ENCODE data around the gene CDC73.

CDC73 gene

DNA sequence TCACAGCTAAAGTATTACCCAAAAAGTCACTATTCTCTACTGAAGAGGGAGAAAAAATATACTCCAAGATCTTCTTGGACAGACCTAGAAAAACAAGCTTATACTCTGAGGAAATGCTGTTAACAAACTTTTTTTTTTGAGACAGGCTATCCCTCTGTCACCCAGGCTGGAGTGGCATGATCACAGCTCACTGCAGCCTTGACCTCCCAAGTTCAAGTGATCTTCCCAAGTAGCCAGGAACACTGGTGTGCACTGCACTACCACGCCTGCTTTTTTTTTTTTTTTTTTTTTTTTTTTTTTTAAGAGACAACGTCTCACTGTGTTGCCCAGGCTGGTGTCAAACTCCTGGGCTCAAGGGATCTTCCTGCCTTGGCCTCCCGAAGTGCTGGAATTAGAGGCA lies 33.9 kb upstream of the CDC73 start:
- no peak for DNase-seq (ENCODE audit: low spot score)
- TF ChIP-seq, protein P1, sequence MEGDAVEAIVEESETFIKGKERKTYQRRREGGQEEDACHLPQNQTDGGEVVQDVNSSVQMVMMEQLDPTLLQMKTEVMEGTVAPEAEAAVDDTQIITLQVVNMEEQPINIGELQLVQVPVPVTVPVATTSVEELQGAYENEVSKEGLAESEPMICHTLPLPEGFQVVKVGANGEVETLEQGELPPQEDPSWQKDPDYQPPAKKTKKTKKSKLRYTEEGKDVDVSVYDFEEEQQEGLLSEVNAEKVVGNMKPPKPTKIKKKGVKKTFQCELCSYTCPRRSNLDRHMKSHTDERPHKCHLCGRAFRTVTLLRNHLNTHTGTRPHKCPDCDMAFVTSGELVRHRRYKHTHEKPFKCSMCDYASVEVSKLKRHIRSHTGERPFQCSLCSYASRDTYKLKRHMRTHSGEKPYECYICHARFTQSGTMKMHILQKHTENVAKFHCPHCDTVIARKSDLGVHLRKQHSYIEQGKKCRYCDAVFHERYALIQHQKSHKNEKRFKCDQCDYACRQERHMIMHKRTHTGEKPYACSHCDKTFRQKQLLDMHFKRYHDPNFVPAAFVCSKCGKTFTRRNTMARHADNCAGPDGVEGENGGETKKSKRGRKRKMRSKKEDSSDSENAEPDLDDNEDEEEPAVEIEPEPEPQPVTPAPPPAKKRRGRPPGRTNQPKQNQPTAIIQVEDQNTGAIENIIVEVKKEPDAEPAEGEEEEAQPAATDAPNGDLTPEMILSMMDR (IDR thresholded peaks at IDR 0.05; ENCODE audit: extremely low read depth, insufficient read depth, missing control alignments), result no peak
- in situ Hi-C loops (cut with MboI; ENCODE audit: low pct_unique_long_range_greater_than_20kb, low sequenced_read_pairs, unreplicated experiment), result no loop called here

DNA sequence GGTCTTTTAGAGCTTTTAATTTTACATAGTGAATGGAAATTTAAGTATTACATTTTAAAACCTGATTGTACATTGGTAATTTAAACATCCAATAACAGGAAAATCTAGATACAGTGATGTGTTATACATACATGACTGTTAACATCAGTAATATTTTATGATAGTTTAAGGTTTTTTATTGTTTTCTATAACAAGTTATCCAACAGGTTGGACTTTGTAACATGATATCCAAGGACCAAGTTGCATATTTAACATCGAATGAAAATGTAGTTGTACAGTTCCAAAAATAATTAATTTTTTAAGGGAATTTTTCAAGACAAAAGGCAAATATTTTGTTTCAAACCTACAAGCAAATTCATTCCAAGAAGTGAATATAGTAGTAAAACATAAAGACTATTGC lies 31.0 kb upstream of the CDC73 start:
- TF ChIP-seq, protein P1 (IDR thresholded peaks at IDR 0.05; ENCODE audit: extremely low read depth, insufficient read depth, missing control alignments), result no peak
- in situ Hi-C loops (cut with MboI; ENCODE audit: low pct_unique_long_range_greater_than_20kb, low sequenced_read_pairs, unreplicated experiment), result no loop called here
- no peak for DNase-seq (ENCODE audit: low spot score)

DNA sequence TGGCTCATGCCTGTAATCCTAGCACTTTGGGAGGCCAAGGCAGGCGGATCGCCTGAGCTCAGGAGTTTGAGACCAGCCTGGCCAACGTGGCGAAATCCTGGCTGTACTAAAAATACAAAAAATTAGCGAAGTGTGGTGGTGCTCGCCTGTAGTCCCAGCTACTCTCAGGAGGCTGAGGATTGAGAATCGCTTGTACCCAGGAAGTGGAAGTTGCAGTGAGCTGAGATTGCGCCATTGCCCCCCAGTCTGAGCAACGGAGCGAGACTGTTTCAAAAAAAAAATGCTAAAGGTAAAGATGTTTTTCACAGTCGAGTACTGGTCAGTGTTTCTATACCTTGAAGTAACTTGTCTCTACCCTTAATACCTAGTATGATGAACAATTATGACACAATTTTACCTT lies 27.7 kb upstream of the CDC73 start:
- TF ChIP-seq, protein P1 (IDR thresholded peaks at IDR 0.05; ENCODE audit: extremely low read depth, insufficient read depth, missing control alignments), result no peak
- no peak for DNase-seq (ENCODE audit: low spot score)
- in situ Hi-C loops (cut with MboI; ENCODE audit: low pct_unique_long_range_greater_than_20kb, low sequenced_read_pairs, unreplicated experiment), result no loop called here

DNA sequence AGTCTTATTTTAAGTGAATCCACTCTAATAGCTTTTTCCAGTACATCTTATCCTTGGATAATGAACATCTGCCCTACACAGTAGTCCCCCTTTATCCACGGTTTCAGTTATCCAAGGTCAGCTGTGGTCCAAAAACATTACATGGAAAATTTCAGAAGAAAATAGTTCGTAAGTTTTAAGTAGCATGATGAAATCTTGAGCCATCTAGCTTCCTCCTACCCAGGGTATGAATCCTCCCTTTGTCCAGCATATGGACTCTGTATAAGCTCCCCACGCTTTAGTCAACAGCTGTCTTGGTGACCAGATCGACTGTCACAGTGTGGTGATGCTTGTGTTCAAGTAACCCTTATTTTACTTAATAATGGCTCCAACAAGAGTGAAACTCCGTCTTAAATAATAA lies 19.2 kb upstream of the CDC73 start:
- DNase-seq (ENCODE audit: low spot score), result no peak
- in situ Hi-C loops (cut with MboI; ENCODE audit: low pct_unique_long_range_greater_than_20kb, low sequenced_read_pairs, unreplicated experiment), result no loop called here
- TF ChIP-seq, protein P1 (IDR thresholded peaks at IDR 0.05; ENCODE audit: extremely low read depth, insufficient read depth, missing control alignments), result no peak

DNA sequence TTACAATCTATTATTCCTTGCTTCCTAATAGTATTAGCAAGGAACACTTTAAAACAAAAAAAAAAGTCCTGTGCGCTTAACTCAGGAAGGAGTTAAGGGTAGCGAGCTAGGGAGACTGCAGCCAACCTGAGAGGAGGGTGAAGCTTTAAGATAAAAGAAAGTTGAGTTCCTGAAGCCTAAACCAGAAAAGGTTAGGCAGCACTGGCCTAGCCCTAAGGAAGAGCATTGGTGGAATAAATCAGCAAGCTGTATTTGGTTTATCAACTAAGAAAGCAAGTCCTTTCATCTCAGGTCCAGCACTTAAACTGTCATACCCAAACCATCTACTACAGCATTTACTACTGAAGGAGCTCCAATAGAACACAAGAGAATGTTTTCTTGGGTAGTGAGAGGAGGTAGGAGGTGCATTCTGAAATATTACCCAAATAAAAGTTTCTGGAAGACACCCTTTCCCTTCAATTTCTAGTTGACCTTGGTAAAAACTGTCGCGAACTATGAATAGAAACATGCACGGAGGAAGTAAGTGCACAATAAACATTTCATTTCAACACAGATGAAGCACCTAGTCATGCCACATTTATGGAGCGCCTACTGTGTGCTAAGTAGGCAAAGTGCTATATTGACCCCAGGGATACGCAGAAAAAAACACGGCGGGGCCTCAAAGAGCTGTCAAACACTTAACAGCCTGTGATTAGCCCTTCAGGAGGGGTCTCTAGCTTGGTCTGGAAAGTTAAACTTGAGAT lies 17.9 kb upstream of the CDC73 start:
- in situ Hi-C loops (cut with MboI; ENCODE audit: low pct_unique_long_range_greater_than_20kb, low sequenced_read_pairs, unreplicated experiment), result no loop called here
- TF ChIP-seq, protein P1 (IDR thresholded peaks at IDR 0.05; ENCODE audit: extremely low read depth, insufficient read depth, missing control alignments), result no peak
- peak; percentile 31 for DNase-seq (ENCODE audit: low spot score)

DNA sequence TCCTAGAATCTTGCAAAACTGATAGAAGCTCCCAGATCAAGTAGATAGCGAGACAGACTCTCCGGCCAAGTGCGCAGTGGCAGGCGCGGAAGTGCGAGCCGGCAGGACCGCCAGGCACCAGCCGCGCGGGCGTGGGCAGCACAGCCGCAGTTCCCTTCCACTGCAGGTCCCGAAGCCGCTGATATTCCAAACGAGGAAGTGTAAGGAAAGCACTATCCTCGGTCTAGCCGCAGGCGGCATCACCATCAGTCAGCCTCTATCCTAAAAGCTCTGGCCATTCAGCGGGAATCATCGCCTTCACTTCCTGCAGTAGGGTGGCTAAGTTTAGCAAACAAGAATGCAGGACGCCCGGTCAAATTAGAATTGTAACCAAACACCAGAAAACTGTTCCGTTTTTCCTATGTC lies 17.3 kb upstream of the CDC73 start:
- in situ Hi-C loops (cut with MboI; ENCODE audit: low pct_unique_long_range_greater_than_20kb, low sequenced_read_pairs, unreplicated experiment), result no loop called here
- DNase-seq (ENCODE audit: low spot score), result peak; percentile 60
- TF ChIP-seq, protein P1 (IDR thresholded peaks at IDR 0.05; ENCODE audit: extremely low read depth, insufficient read depth, missing control alignments), result no peak
